ENCODE measurements around the gene FXYD6.

GRCh38 chr11:117859061-117859460 lies 17.4 kb downstream of the FXYD6 start:
- TF ChIP-seq, protein P1, sequence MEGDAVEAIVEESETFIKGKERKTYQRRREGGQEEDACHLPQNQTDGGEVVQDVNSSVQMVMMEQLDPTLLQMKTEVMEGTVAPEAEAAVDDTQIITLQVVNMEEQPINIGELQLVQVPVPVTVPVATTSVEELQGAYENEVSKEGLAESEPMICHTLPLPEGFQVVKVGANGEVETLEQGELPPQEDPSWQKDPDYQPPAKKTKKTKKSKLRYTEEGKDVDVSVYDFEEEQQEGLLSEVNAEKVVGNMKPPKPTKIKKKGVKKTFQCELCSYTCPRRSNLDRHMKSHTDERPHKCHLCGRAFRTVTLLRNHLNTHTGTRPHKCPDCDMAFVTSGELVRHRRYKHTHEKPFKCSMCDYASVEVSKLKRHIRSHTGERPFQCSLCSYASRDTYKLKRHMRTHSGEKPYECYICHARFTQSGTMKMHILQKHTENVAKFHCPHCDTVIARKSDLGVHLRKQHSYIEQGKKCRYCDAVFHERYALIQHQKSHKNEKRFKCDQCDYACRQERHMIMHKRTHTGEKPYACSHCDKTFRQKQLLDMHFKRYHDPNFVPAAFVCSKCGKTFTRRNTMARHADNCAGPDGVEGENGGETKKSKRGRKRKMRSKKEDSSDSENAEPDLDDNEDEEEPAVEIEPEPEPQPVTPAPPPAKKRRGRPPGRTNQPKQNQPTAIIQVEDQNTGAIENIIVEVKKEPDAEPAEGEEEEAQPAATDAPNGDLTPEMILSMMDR (IDR thresholded peaks at IDR 0.05), result no peak
- TF ChIP-seq EZH2 (IDR thresholded peaks at IDR 0.05), result no peak
- no peak for TF ChIP-seq EZH2phosphoT487 (IDR thresholded peaks at IDR 0.05)

All from neural progenitor cell (in vitro differentiated cells).